Activated CD4-positive, alpha-beta T cell treated with anti-CD3 and anti-CD28 coated beads, Interleukin-2, amount 10 ng/mL, durations not matched to agents 7 days and 5 days (primary cell): ENCODE results near the gene KMO. TPM values are rescaled to one million over a fixed set of nuclear protein-coding genes. Genes with fewer than 3 reads are reported as not detected.

Experiments used
- CTCF ChIA-PET: fragments of 350-600 bp; sonication (Branson Sonifier 250); formaldehyde crosslinking; loops from one replicate; lab custom pipeline; 2021; ENCODE audit warnings: antibody characterized with exemption; lab: Charles Lee
- POLR2A ChIA-PET: fragments of 350-600 bp; sonication (Branson Sonifier 250); formaldehyde crosslinking; loops from one replicate; lab custom pipeline; 2021; ENCODE audit warnings: antibody characterized with exemption; lab: Charles Lee
- DNase-seq: peaks from one replicate; pipeline ENCODE4 v3.0.0-alpha.2; 2020
- H3K27ac Mint-ChIP-seq: one replicate; pipeline ENCODE4 v1.8.0; 2021; ENCODE audit warnings: mild to moderate bottlenecking, moderate library complexity, mixed read lengths
- H3K27me3 Mint-ChIP-seq: one replicate; pipeline ENCODE4 v1.8.0; 2021; ENCODE audit warnings: mixed read lengths
- H3K36me3 Mint-ChIP-seq: one replicate; pipeline ENCODE4 v1.8.0; 2021; ENCODE audit warnings: low read depth, mixed read lengths
- H3K4me1 Mint-ChIP-seq: one replicate; pipeline ENCODE4 v1.8.0; 2021; ENCODE audit warnings: mixed read lengths
- H3K4me3 Mint-ChIP-seq: one replicate; pipeline ENCODE4 v1.8.0; 2021; ENCODE audit warnings: mild to moderate bottlenecking, moderate library complexity, mixed read lengths
- H3K9me3 Mint-ChIP-seq: one replicate; pipeline ENCODE4 v1.8.0; 2021; ENCODE audit warnings: mixed read lengths
- total RNA-seq, 2 experiments: library from RNA; stranded (reverse); gene quantifications; one replicate each; pipeline ENCODE4 v1.2.3, GENCODE V29; 2021

Gene KMO
- total RNA-seq, 2 experiments from 2014 or later, result 0.12 TPM; not detected in 1

- Mint-ChIP-seq H3K27me3 (peaks cover 31% of the 10 kb centered on the region), H3K4me3 (no peak overlapping the region), H3K4me1 (peaks cover 27% of the 10 kb centered on the region), H3K36me3 (peaks cover 9% of the 10 kb centered on the region), H3K27ac (no peak overlapping the region), H3K9me3 (no peaks in the 10 kb centered on the region)
- ChIA-PET POLR2A (interaction anchor here (1.2 kb wide), 1 partner anchor 32 kb away, joined by 3 read pairs; no protein-coding TSS in a partner anchor), CTCF (interaction anchor here (0.6 to 1.1 kb wide), 2 partner anchors 19 to 1065 kb away, joined by 3 to 4 read pairs; no protein-coding TSS in a partner anchor)
- no peak for DNase-seq
Observed at GRCh38 chr1:241520080-241520465, 12.1 kb upstream of the KMO start.

GRCh38 chr1:241521718-241522117 lies 10.5 kb upstream of the KMO start:
- POLR2A ChIA-PET, result no interaction called here

GRCh38 chr1:241525026-241525425 lies 7.2 kb upstream of the KMO start:
- ChIA-PET POLR2A (interaction anchor here (0.6 kb wide), 1 partner anchor 444 kb away, joined by 3 read pairs; no protein-coding TSS in a partner anchor), CTCF (no interaction called here)
- H3K27me3 Mint-ChIP-seq, result peaks cover 50% of the 10 kb centered on the region
- no peak overlapping the region for H3K27ac Mint-ChIP-seq
- no peaks in the 10 kb centered on the region for H3K36me3 Mint-ChIP-seq
- DNase-seq, result no peak
- peaks cover 4% of the 10 kb centered on the region for H3K4me1 Mint-ChIP-seq
- H3K4me3 Mint-ChIP-seq, result no peak overlapping the region
- H3K9me3 Mint-ChIP-seq, result no peaks in the 10 kb centered on the region

More at GRCh38 chr1:241521718-241522117, 10.5 kb upstream of the KMO start:
- Mint-ChIP-seq H3K36me3 (peaks cover 5% of the 10 kb centered on the region), H3K27ac (no peak overlapping the region), H3K4me1 (peaks cover 19% of the 10 kb centered on the region), H3K27me3 (peaks cover 39% of the 10 kb centered on the region), H3K9me3 (no peaks in the 10 kb centered on the region), H3K4me3 (no peak overlapping the region)
- no peak for DNase-seq
- CTCF ChIA-PET, result no interaction called here

- Mint-ChIP-seq H3K36me3 (no peaks in the 10 kb centered on the region), H3K9me3 (no peaks in the 10 kb centered on the region), H3K27me3 (peaks cover 46% of the 10 kb centered on the region), H3K27ac (no peak overlapping the region), H3K4me3 (no peak overlapping the region), H3K4me1 (peaks cover 8% of the 10 kb centered on the region)
- ChIA-PET CTCF (no interaction called here), POLR2A (no interaction called here)
- DNase-seq, result no peak
Observed at GRCh38 chr1:241527146-241527545, 5.0 kb upstream of the KMO start.

GRCh38 chr1:241531195-241532161 lies 700 bp upstream of the KMO start:
- peaks cover 24% of the 10 kb centered on the region for H3K27me3 Mint-ChIP-seq
- peak overlapping the region; percentile 88 for H3K4me3 Mint-ChIP-seq
- no peaks in the 10 kb centered on the region for H3K9me3 Mint-ChIP-seq
- H3K36me3 Mint-ChIP-seq, result no peaks in the 10 kb centered on the region
- peaks cover 15% of the 10 kb centered on the region for H3K4me1 Mint-ChIP-seq
- DNase-seq, result no peak
- ChIA-PET CTCF (interaction anchor here (0.6 to 1.4 kb wide), 2 partner anchors 44 to 79 kb away, joined by 3 to 5 read pairs; no protein-coding TSS in a partner anchor), POLR2A (no interaction called here)
- H3K27ac Mint-ChIP-seq, result peak overlapping the region; percentile 92

GRCh38 chr1:241532864-241533263 lies 686 bp downstream of the KMO start:
- H3K27me3 Mint-ChIP-seq, result peaks cover 24% of the 10 kb centered on the region
- no peak overlapping the region for H3K4me3 Mint-ChIP-seq
- H3K36me3 Mint-ChIP-seq, result no peaks in the 10 kb centered on the region
- ChIA-PET POLR2A (no interaction called here), CTCF (interaction anchor here (1.4 kb wide), 1 partner anchor 78 kb away, joined by 5 read pairs; no protein-coding TSS in a partner anchor)
- DNase-seq, result no peak
- H3K9me3 Mint-ChIP-seq, result peaks cover 3% of the 10 kb centered on the region
- peaks cover 15% of the 10 kb centered on the region for H3K4me1 Mint-ChIP-seq
- H3K27ac Mint-ChIP-seq, result no peak overlapping the region

DNA sequence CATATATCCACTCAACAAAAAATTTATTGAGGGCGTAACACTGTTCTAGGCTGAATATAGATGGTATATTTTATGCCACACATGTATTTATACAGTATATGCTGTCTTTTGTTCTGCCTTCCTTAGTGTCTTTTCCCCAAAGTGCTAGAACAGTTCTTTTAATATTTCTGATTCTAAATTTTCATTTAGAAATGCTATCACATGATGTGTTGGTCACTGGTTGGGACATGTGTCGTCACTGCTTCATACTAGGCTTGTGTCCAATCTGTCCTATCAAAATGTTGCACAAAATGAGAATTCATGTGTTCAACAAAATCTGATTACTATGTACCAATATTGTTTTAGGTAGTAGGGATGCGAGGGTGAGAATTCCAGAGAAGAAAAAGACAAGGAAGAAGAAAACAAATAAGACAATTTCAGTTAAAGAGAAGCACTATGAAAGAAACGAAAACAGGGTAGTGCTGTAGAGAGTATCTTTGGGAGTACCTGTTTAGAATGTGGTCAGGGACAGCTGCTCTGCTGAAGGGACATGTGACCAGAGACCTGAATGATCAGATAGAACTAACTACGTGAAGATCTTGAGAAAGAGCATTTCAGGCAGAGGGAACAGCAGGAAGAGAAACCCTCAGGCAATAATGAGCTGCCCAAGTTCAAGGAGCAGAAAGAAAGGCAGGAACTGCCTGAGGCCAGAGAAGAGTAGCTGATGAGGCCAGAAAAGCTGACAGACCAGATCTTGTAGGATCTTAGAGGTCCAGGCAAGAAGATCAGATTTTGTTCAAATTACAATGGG lies 1.3 kb downstream of the KMO start:
- Mint-ChIP-seq H3K27me3 (peaks cover 22% of the 10 kb centered on the region), H3K4me3 (no peak overlapping the region), H3K36me3 (no peaks in the 10 kb centered on the region), H3K27ac (no peak overlapping the region), H3K9me3 (peaks cover 3% of the 10 kb centered on the region), H3K4me1 (peaks cover 15% of the 10 kb centered on the region)
- ChIA-PET POLR2A (no interaction called here), CTCF (interaction anchor here (1.4 kb wide), 1 partner anchor 77 kb away, joined by 5 read pairs; no protein-coding TSS in a partner anchor)
- DNase-seq, result no peak

- CTCF ChIA-PET, result interaction anchor here (1.7 kb wide), 1 partner anchor 24 kb away, joined by 3 read pairs; no protein-coding TSS in a partner anchor
- DNase-seq, result no peak
- no peak overlapping the region for H3K4me3 Mint-ChIP-seq
- POLR2A ChIA-PET, result interaction anchor here (0.7 kb wide), 1 partner anchor 272 kb away, joined by 6 read pairs; no protein-coding TSS in a partner anchor
- H3K27me3 Mint-ChIP-seq, result peaks cover 18% of the 10 kb centered on the region
- H3K4me1 Mint-ChIP-seq, result peaks cover 11% of the 10 kb centered on the region
- H3K27ac Mint-ChIP-seq, result no peak overlapping the region
- peaks cover 3% of the 10 kb centered on the region for H3K9me3 Mint-ChIP-seq
- no peaks in the 10 kb centered on the region for H3K36me3 Mint-ChIP-seq
Observed at GRCh38 chr1:241536304-241536703, 4.1 kb downstream of the KMO start.

GRCh38 chr1:241536969-241537368 lies 4.8 kb downstream of the KMO start:
- peaks cover 3% of the 10 kb centered on the region for H3K9me3 Mint-ChIP-seq
- H3K4me3 Mint-ChIP-seq, result no peak overlapping the region
- ChIA-PET CTCF (interaction anchor here (1.7 kb wide), 1 partner anchor 25 kb away, joined by 3 read pairs; no protein-coding TSS in a partner anchor), POLR2A (interaction anchor here (0.7 kb wide), 1 partner anchor 271 kb away, joined by 6 read pairs; no protein-coding TSS in a partner anchor)
- no peaks in the 10 kb centered on the region for H3K36me3 Mint-ChIP-seq
- H3K4me1 Mint-ChIP-seq, result peaks cover 8% of the 10 kb centered on the region
- peaks cover 19% of the 10 kb centered on the region for H3K27me3 Mint-ChIP-seq
- DNase-seq, result no peak
- H3K27ac Mint-ChIP-seq, result no peak overlapping the region

GRCh38 chr1:241542199-241542907 lies 10.2 kb downstream of the KMO start:
- no peak for DNase-seq
- Mint-ChIP-seq H3K4me3 (no peak overlapping the region), H3K27me3 (peaks cover 4% of the 10 kb centered on the region), H3K27ac (no peak overlapping the region), H3K9me3 (no peaks in the 10 kb centered on the region), H3K4me1 (no peaks in the 10 kb centered on the region), H3K36me3 (no peaks in the 10 kb centered on the region)
- POLR2A ChIA-PET, result no interaction called here
- CTCF ChIA-PET, result interaction anchor here (0.8 kb wide), 1 partner anchor 24 kb away, joined by 3 read pairs; no protein-coding TSS in a partner anchor

DNA sequence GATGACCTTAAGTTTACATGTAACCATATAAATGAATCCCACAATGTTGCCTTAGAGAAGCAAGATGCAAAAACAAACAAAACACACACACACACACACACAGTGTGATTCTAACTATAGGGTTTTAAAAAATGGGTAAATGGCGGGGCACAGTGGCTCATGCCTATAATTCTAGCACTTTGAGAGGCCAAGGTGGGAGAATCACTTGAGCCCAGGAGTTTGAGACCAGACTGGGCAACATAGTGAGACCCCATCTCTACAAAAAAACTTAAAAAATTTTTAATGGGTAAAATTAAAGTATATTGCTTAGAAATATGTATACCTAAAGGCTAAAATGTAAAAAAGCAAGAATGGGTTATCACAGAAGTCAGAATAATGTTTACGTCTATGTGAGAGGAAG lies 15.8 kb downstream of the KMO start:
- H3K4me3 Mint-ChIP-seq, result no peak overlapping the region
- H3K9me3 Mint-ChIP-seq, result peaks cover 4% of the 10 kb centered on the region
- no peak for DNase-seq
- ChIA-PET POLR2A (no interaction called here), CTCF (interaction anchor here (0.7 kb wide), 1 partner anchor 314 kb away, joined by 5 read pairs; no protein-coding TSS in a partner anchor)
- peaks cover 21% of the 10 kb centered on the region for H3K4me1 Mint-ChIP-seq
- H3K36me3 Mint-ChIP-seq, result peaks cover 4% of the 10 kb centered on the region
- peaks cover 5% of the 10 kb centered on the region for H3K27me3 Mint-ChIP-seq
- no peak overlapping the region for H3K27ac Mint-ChIP-seq

- CTCF ChIA-PET, result no interaction called here
- H3K9me3 Mint-ChIP-seq, result peaks cover 4% of the 10 kb centered on the region
- H3K27ac Mint-ChIP-seq, result no peak overlapping the region
- peaks cover 4% of the 10 kb centered on the region for H3K36me3 Mint-ChIP-seq
- H3K27me3 Mint-ChIP-seq, result peaks cover 5% of the 10 kb centered on the region
- DNase-seq, result no peak
- H3K4me1 Mint-ChIP-seq, result peaks cover 21% of the 10 kb centered on the region
- no peak overlapping the region for H3K4me3 Mint-ChIP-seq
- POLR2A ChIA-PET, result no interaction called here
Observed at GRCh38 chr1:241550318-241550717, 18.1 kb downstream of the KMO start.
